ENCODE data around the gene ITK. TPM values are rescaled to one million over a fixed set of nuclear protein-coding genes. Genes with fewer than 3 reads are reported as not detected.
A peak's percentile ranks its signal among the peaks of the same experiment; 100 is the strongest.

The ITK gene
- total and polyA plus RNA-seq, 10 donors, result 5.6 to 81.1 (median 39.9) TPM

DNA sequence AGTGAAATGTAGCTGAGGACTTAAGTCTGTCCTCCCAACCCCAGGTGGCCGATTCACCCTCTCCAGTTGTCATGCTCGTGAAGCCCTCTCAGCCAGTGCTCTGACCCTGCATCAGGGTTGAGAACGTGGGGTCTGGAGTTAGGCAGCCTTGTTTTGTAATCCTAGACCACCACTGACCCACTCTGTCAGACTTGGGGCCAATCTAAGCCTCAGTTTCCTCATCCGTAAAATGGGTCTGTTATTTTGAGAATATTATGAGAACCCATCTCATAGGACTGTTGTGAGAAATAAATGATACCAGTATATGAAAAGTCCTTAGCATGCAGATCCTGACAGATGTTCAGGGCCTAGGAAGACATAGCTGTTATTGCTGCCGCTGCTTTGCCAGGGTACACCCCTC, 122.4 kb downstream of the ITK start:
- Histone ChIP-seq H3K36me3 (peaks cover 0 to 92% (median 53%) of the 10 kb centered on the region in 6 donors), H3K27ac (peak overlapping the region in 4 of 8 donors; percentile 28 to 73 (median 55)), H3K4me3 (no peak overlapping the region), H3K27me3 (replicated peaks in 1 of 7) (no peaks in the 10 kb centered on the region), H3K4me1 (peaks cover 0 to 29% (median 11%) of the 10 kb centered on the region in 6 donors), H3K9me3 (no peaks in the 10 kb centered on the region)
- 93 to 100% (median 95%) methylated on average over 4 to 5 of the region's 5 CpGs for WGBS, 5 donors
- intact Hi-C loops (cut with DNase I; ENCODE audit: low total_unique reads), result loop anchor here (10.0 kb wide), 1 partner anchor 48 kb away; no protein-coding TSS in a partner anchor
- no peak for DNase-seq
- TF ChIP-seq POLR2AphosphoS5 (IDR thresholded peaks at IDR 0.05) (no peak), POLR2A (IDR thresholded peaks at IDR 0.05) (no peak)
- TF ChIP-seq, protein P1, sequence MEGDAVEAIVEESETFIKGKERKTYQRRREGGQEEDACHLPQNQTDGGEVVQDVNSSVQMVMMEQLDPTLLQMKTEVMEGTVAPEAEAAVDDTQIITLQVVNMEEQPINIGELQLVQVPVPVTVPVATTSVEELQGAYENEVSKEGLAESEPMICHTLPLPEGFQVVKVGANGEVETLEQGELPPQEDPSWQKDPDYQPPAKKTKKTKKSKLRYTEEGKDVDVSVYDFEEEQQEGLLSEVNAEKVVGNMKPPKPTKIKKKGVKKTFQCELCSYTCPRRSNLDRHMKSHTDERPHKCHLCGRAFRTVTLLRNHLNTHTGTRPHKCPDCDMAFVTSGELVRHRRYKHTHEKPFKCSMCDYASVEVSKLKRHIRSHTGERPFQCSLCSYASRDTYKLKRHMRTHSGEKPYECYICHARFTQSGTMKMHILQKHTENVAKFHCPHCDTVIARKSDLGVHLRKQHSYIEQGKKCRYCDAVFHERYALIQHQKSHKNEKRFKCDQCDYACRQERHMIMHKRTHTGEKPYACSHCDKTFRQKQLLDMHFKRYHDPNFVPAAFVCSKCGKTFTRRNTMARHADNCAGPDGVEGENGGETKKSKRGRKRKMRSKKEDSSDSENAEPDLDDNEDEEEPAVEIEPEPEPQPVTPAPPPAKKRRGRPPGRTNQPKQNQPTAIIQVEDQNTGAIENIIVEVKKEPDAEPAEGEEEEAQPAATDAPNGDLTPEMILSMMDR (IDR thresholded peaks at IDR 0.05 in 8 of 11, conservative IDR thresholded peaks at IDR 0.05 in 3 of 11), result no peak

DNA sequence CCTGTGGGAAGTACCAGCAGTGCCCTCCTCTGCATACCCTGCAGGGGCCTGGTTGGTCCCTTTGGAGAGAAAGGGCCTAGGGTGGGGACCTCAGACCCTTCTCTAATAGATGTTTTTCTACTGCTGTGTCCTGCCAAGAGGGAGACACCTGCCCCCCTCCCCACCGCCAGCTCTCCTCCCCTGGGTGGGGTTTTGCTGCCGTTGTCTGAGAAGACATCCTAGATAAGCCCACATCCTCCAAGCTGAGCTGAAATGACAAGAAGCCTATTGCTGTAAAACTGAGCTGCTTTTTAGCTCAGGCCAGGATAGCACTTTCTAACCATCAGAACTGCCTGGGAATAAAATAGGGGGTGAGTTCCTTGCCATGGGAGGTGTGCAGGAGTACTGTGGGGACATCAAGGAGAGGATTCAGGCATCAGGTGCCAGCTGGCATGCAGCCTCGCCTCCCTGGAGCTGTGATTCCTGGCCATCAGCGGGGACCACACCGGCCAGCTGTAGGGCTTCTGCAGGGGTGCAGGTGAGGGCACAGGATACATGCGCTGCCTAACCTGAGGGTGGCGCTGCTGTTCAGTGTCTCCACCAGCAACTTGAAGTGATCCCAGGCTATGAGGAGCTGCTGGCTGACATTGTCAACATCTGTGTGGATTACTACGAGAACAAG, 123.2 kb downstream of the ITK start:
- TF ChIP-seq, protein P1 (IDR thresholded peaks at IDR 0.05 in 8 of 11, conservative IDR thresholded peaks at IDR 0.05 in 3 of 11), result peak in 1 of 11 experiments; percentile 12
- no peak for TF ChIP-seq POLR2AphosphoS5 (IDR thresholded peaks at IDR 0.05)
- intact Hi-C loops (cut with DNase I; ENCODE audit: low total_unique reads), result loop anchor here (10.0 kb wide), 1 partner anchor 49 kb away; no protein-coding TSS in a partner anchor
- peaks cover 0 to 32% (median 11%) of the 10 kb centered on the region in 6 donors for H3K4me1 ChIP-seq
- peaks cover 0 to 92% (median 53%) of the 10 kb centered on the region in 6 donors for H3K36me3 ChIP-seq
- H3K9me3 ChIP-seq, result no peaks in the 10 kb centered on the region
- 81 to 92% (median 85%) methylated on average over 3 to 8 of the region's 8 CpGs for WGBS, 5 donors
- no peaks in the 10 kb centered on the region for H3K27me3 ChIP-seq (replicated peaks in 1 of 7)
- H3K27ac ChIP-seq, result peak overlapping the region in 7 of 8 donors; percentile 10 to 73 (median 51)
- H3K4me3 ChIP-seq, result no peak overlapping the region
- no peak for DNase-seq

Other genes starting within 250 kb of the ITK start
- 10 to 100 TPM in 4 of 7 donors, 1 to 10 TPM in 3; 4.4 to 18.2 (median 12.6) TPM for gene TIMD4, start 217.6 kb upstream of the ITK start, total RNA-seq
- gene TIMD4, start 217.6 kb upstream of the ITK start, polyA plus RNA-seq, result 10 to 100 TPM in 1 of 3 donors, 1 to 10 TPM in 2; 2.2 to 11.5 (median 3.4) TPM
- 1 to 10 TPM in 2 of 7 donors, under 1 TPM in 2, not detected in 3; 0.52 to 1.5 (median 1.0) TPM for gene HAVCR1, start 121.7 kb upstream of the ITK start, total RNA-seq
- gene HAVCR1, start 121.7 kb upstream of the ITK start, polyA plus RNA-seq, result not detected
- gene HAVCR2, start 71.8 kb upstream of the ITK start, total RNA-seq, result 10 to 100 TPM; 17.2 to 37.8 (median 35.7) TPM
- 10 to 100 TPM in 2 of 3 donors, 1 to 10 TPM in 1; 7.8 to 11.5 (median 10.6) TPM for gene HAVCR2, start 71.8 kb upstream of the ITK start, polyA plus RNA-seq
- gene MED7, start 38.0 kb upstream of the ITK start, total RNA-seq, result 10 to 100 TPM in 6 of 7 donors, 1 to 10 TPM in 1; 9.5 to 15.9 (median 14.6) TPM
- 10 to 100 TPM; 22.8 to 27.0 (median 23.5) TPM for gene MED7, start 38.0 kb upstream of the ITK start, polyA plus RNA-seq
- gene GARIN3, start 14.6 kb upstream of the ITK start, total RNA-seq, result not detected
- not detected for gene GARIN3, start 14.6 kb upstream of the ITK start, polyA plus RNA-seq
- 100 to 1,000 TPM; 123 to 232 (median 198) TPM for gene CYFIP2, start 85.3 kb downstream of the ITK start, total RNA-seq
- 10 to 100 TPM; 74.8 to 83.4 (median 75.1) TPM for gene CYFIP2, start 85.3 kb downstream of the ITK start, polyA plus RNA-seq

Data from spleen (tissue), 11 donors.